Smooth muscle cell (in vitro differentiated cells): Measurements from ENCODE around the gene RFXAP. TPM values are rescaled to one million over a fixed set of nuclear protein-coding genes. Genes with fewer than 3 reads are reported as not detected.

ENCODE experiments used
- DNase-seq: peaks from one replicate; lab custom pipeline; 2025; ENCODE audit not compliant: unreplicated experiment; lab: John Stamatoyannopoulos, UW
- H2AFZ ChIP-seq: fragments of 200-600 bp; sonication (generic); 2 replicates; pipeline ENCODE4 v1.6.0; 2016; ENCODE audit warnings: antibody characterized with exemption, low read depth, mild to moderate bottlenecking
- H3F3A ChIP-seq: fragments of 200-600 bp; sonication (generic); 2 replicates; pipeline ENCODE4 v1.6.0; 2017; ENCODE audit warnings: antibody characterized with exemption, low read depth
- H3K27ac ChIP-seq: fragments of 200-600 bp; sonication (generic); 2 replicates; pipeline ENCODE4 v1.5.1; 2016; ENCODE audit warnings: low read depth, mild to moderate bottlenecking
- H3K27me3 ChIP-seq: fragments of 200-600 bp; sonication (generic); 2 replicates; pipeline ENCODE4 v1.6.1; 2016; ENCODE audit warnings: low read depth, mild to moderate bottlenecking
- H3K36me3 ChIP-seq: fragments of 200-600 bp; sonication (generic); 2 replicates; pipeline ENCODE4 v1.5.1; 2016; ENCODE audit warnings: low read depth
- H3K4me1 ChIP-seq: fragments of 200-600 bp; sonication (generic); 2 replicates; pipeline ENCODE4 v1.5.1; 2016; ENCODE audit warnings: low read depth
- H3K4me2 ChIP-seq: fragments of 200-600 bp; sonication (generic); 2 replicates; pipeline ENCODE4 v1.6.0; 2016; ENCODE audit warnings: mild to moderate bottlenecking
- H3K4me3 ChIP-seq: fragments of 200-600 bp; sonication (generic); 2 replicates; pipeline ENCODE4 v1.5.1; 2016; ENCODE audit warnings: mild to moderate bottlenecking
- H3K79me2 ChIP-seq: fragments of 200-600 bp; sonication (generic); 2 replicates; pipeline ENCODE4 v1.6.0; 2016; ENCODE audit warnings: low read depth, mild to moderate bottlenecking
- H3K9ac ChIP-seq: fragments of 200-600 bp; sonication (generic); 2 replicates; pipeline ENCODE4 v1.6.0; 2016; ENCODE audit warnings: low read depth
- H3K9me3 ChIP-seq: fragments of 200-600 bp; sonication (generic); replicated peaks from 2 replicates; pipeline ENCODE4 v1.5.1; 2016; ENCODE audit warnings: low read depth
- H4K20me1 ChIP-seq: fragments of 200-600 bp; sonication (generic); 2 replicates; pipeline ENCODE4 v1.6.0; 2016; ENCODE audit warnings: low read depth
- CTCF ChIP-seq: fragments of 200-600 bp; sonication (generic); IDR thresholded peaks from 2 replicates; pipeline ENCODE4 v1.5.1; 2017; ENCODE audit warnings: borderline replicate concordance, mild to moderate bottlenecking, antibody characterized with exemption; ENCODE audit not compliant: insufficient read depth, poor library complexity, severe bottlenecking
- WGBS: methylation state at CpG from one replicate; pipeline ENCODE4 v1.1.7; 2016; ENCODE audit warnings: low lambda C conversion rate; 5-methylcytosine and 5-hydroxymethylcytosine counted together
- polyA plus RNA-seq: library from polyadenylated mRNA; unstranded; fragments of >200 nt; fragmentation: Nextera tagmentation; extraction: Ambion mirVana; gene quantifications from 2 replicates; pipeline ENCODE4 v1.2.1, GENCODE V29; 2016
- total RNA-seq: library from RNA; depleted of rRNA; stranded (reverse); fragments of >200 nt; gene quantifications from 2 replicates; pipeline ENCODE4 v1.2.3, GENCODE V29; 2014

Gene RFXAP
- total and polyA plus RNA-seq, 2 experiments from 2014 or later: 0.81 to 2.9 TPM

- Histone ChIP-seq H4K20me1 (no peaks in the 10 kb centered on the region), H3F3A (no peaks in the 10 kb centered on the region), H3K36me3 (no peaks in the 10 kb centered on the region), H3K4me3 (no peak overlapping the region), H3K4me2 (no peak overlapping the region), H3K27ac (no peak overlapping the region), H3K9ac (no peak overlapping the region), H3K27me3 (no peaks in the 10 kb centered on the region), H2AFZ (no peak overlapping the region), H3K79me2 (no peaks in the 10 kb centered on the region), H3K9me3 (no peaks in the 10 kb centered on the region), H3K4me1 (peaks cover 15% of the 10 kb centered on the region)
- TF ChIP-seq CTCF: no peak
- DNase-seq: no peak
Observed at GRCh38 chr13:36772853-36773252, 46.2 kb upstream of the RFXAP start.

GRCh38 chr13:36774931-36775330, 44.1 kb upstream of the RFXAP start:
- no peaks in the 10 kb centered on the region for H3K36me3 ChIP-seq
- H3K4me3 ChIP-seq: no peak overlapping the region
- no peak overlapping the region for H2AFZ ChIP-seq
- no peak for DNase-seq
- H3F3A ChIP-seq: no peaks in the 10 kb centered on the region
- H3K27ac ChIP-seq: no peak overlapping the region
- no peaks in the 10 kb centered on the region for H3K27me3 ChIP-seq
- peaks cover 29% of the 10 kb centered on the region for H3K4me1 ChIP-seq
- H3K9me3 ChIP-seq: no peaks in the 10 kb centered on the region
- no peak for TF ChIP-seq CTCF
- no peaks in the 10 kb centered on the region for H3K79me2 ChIP-seq
- H3K4me2 ChIP-seq: no peak overlapping the region
- no peaks in the 10 kb centered on the region for H4K20me1 ChIP-seq
- WGBS: 53% methylated on average over 5 of the region's 5 CpGs
- no peak overlapping the region for H3K9ac ChIP-seq

- no peaks in the 10 kb centered on the region for H3F3A ChIP-seq
- H3K27ac ChIP-seq: no peak overlapping the region
- no peak overlapping the region for H3K4me2 ChIP-seq
- H3K9me3 ChIP-seq: no peaks in the 10 kb centered on the region
- H2AFZ ChIP-seq: no peak overlapping the region
- no peaks in the 10 kb centered on the region for H3K27me3 ChIP-seq
- no peaks in the 10 kb centered on the region for H3K79me2 ChIP-seq
- no peaks in the 10 kb centered on the region for H3K36me3 ChIP-seq
- H4K20me1 ChIP-seq: no peaks in the 10 kb centered on the region
- no peak for DNase-seq
- H3K4me1 ChIP-seq: peaks cover 29% of the 10 kb centered on the region
- no peak overlapping the region for H3K9ac ChIP-seq
- TF ChIP-seq CTCF: no peak
- H3K4me3 ChIP-seq: no peak overlapping the region
Observed at GRCh38 chr13:36776175-36776574, 42.8 kb upstream of the RFXAP start.

- no peaks in the 10 kb centered on the region for H3F3A ChIP-seq
- no peak for TF ChIP-seq CTCF
- H3K4me3 ChIP-seq: peak overlapping the region; percentile 39
- WGBS: 10% methylated on average over 6 of the region's 8 CpGs
- H3K27me3 ChIP-seq: no peaks in the 10 kb centered on the region
- peaks cover 29% of the 10 kb centered on the region for H3K4me1 ChIP-seq
- no peaks in the 10 kb centered on the region for H3K9me3 ChIP-seq
- peak overlapping the region; percentile 35 for H3K9ac ChIP-seq
- no peaks in the 10 kb centered on the region for H4K20me1 ChIP-seq
- H3K36me3 ChIP-seq: no peaks in the 10 kb centered on the region
- peak overlapping the region; percentile 84 for H2AFZ ChIP-seq
- DNase-seq: peak; percentile 39
- H3K27ac ChIP-seq: peak overlapping the region; percentile 85
- peak overlapping the region; percentile 81 for H3K4me2 ChIP-seq
- H3K79me2 ChIP-seq: no peaks in the 10 kb centered on the region
Observed at GRCh38 chr13:36778083-36778671, 40.8 kb upstream of the RFXAP start.
